WTC11 (cell line): ENCODE results near the gene C1D. TPM values are rescaled to one million over a fixed set of nuclear protein-coding genes. Genes with fewer than 3 reads are reported as not detected.

Experiments
- ATAC-seq: fragments of 200-7000 bp; cut with Tn5 transposase; 2 replicates; pipeline ENCODE4 v1.10.0; 2021; ENCODE audit warnings: mild to moderate bottlenecking, moderate library complexity
- CTCF ChIA-PET: fragments of 300-600 bp; sonication (Branson Sonifier 250); formaldehyde crosslinking; loops from one replicate; lab custom pipeline; 2021; ENCODE audit warnings: antibody characterized with exemption; lab: Charles Lee
- POLR2A ChIA-PET: fragments of 350-600 bp; sonication (Branson Sonifier 250); formaldehyde crosslinking; loops from one replicate; lab custom pipeline; 2021; ENCODE audit warnings: antibody characterized with exemption; lab: Charles Lee
- DNase-seq: peaks from one replicate; pipeline ENCODE4 v3.0.0; 2021; ENCODE audit warnings: low spot score
- H3K27ac Mint-ChIP-seq: 2 replicates; pipeline ENCODE4 v1.8.0; 2021; ENCODE audit warnings: mixed read lengths
- H3K27me3 Mint-ChIP-seq: 2 replicates; pipeline ENCODE4 v1.8.0; 2021; ENCODE audit warnings: low read depth, mild to moderate bottlenecking, moderate library complexity, mixed read lengths
- H3K36me3 Mint-ChIP-seq: 2 replicates; pipeline ENCODE4 v1.8.0; 2021; ENCODE audit warnings: mixed read lengths
- H3K4me1 Mint-ChIP-seq: 2 replicates; pipeline ENCODE4 v1.8.0; 2022; ENCODE audit warnings: mixed read lengths
- H3K4me3 Mint-ChIP-seq: 2 replicates; pipeline ENCODE4 v1.8.0; 2021; ENCODE audit warnings: mild to moderate bottlenecking, moderate library complexity, mixed read lengths
- H3K9me3 Mint-ChIP-seq: 2 replicates; pipeline ENCODE4 v1.8.0; 2021; ENCODE audit warnings: mixed read lengths
- AR ChIP-seq: fragments of 250-450 bp; sonication (Bioruptor Pico); IDR thresholded peaks from 2 replicates; pipeline ENCODE4 v1.9.0; 2021; ENCODE audit warnings: mild to moderate bottlenecking
- ATF6 ChIP-seq: sonication (generic); formaldehyde crosslinking; IDR thresholded peaks from 2 replicates; pipeline ENCODE4 v1.8.1; 2023; ENCODE audit warnings: mild to moderate bottlenecking, missing genetic modification reagents
- CDX4 ChIP-seq: fragments of 250-450 bp; sonication (Bioruptor Pico); IDR thresholded peaks from 2 replicates; pipeline ENCODE4 v1.9.0; 2021; ENCODE audit warnings: moderate library complexity, mild to moderate bottlenecking, inconsistent platforms, borderline replicate concordance
- CTCF ChIP-seq: fragments of 200-600 bp; IDR thresholded peaks from 2 replicates; pipeline ENCODE4 v1.8.0; 2022; ENCODE audit warnings: antibody characterized with exemption
- FOXK1 ChIP-seq: sonication (generic); formaldehyde crosslinking; IDR thresholded peaks from 2 replicates; pipeline ENCODE4 v1.8.0; 2022; ENCODE audit warnings: mild to moderate bottlenecking, moderate library complexity, missing genetic modification reagents
- IRF1 ChIP-seq: sonication (generic); formaldehyde crosslinking; IDR thresholded peaks from 2 replicates; pipeline ENCODE4 v1.8.0; 2023; ENCODE audit warnings: missing genetic modification reagents
- KAT7 ChIP-seq: sonication (generic); formaldehyde crosslinking; IDR thresholded peaks from 2 replicates; pipeline ENCODE4 v1.8.1; 2023; ENCODE audit warnings: missing genetic modification reagents, mild to moderate bottlenecking, borderline replicate concordance
- MAX ChIP-seq: sonication (generic); formaldehyde crosslinking; IDR thresholded peaks from 2 replicates; pipeline ENCODE4 v1.8.0; 2022; ENCODE audit warnings: mild to moderate bottlenecking, missing genetic modification reagents
- MLX ChIP-seq: sonication (generic); formaldehyde crosslinking; IDR thresholded peaks from 2 replicates; pipeline ENCODE4 v1.8.1; 2023; ENCODE audit warnings: mild to moderate bottlenecking, missing genetic modification reagents, moderate library complexity
- NFATC4 ChIP-seq: fragments of 250-450 bp; sonication (Bioruptor Pico); IDR thresholded peaks from 2 replicates; pipeline ENCODE4 v1.9.0; 2021; ENCODE audit warnings: mild to moderate bottlenecking
- OVOL2 ChIP-seq: fragments of 250-450 bp; sonication (Bioruptor Pico); IDR thresholded peaks from 2 replicates; pipeline ENCODE4 v1.9.0; 2021; ENCODE audit warnings: mild to moderate bottlenecking, borderline replicate concordance
- PRDM15 ChIP-seq: sonication (generic); formaldehyde crosslinking; IDR thresholded peaks from 2 replicates; pipeline ENCODE4 v1.8.0; 2022; ENCODE audit warnings: missing genetic modification reagents
- PRRX2 ChIP-seq: fragments of 250-450 bp; sonication (Bioruptor Pico); IDR thresholded peaks from 2 replicates; pipeline ENCODE4 v1.8.0; 2021; ENCODE audit warnings: mild to moderate bottlenecking
- TCF7 ChIP-seq: sonication (generic); formaldehyde crosslinking; IDR thresholded peaks from 2 replicates; pipeline ENCODE4 v1.8.0; 2022; ENCODE audit warnings: mild to moderate bottlenecking, low read depth, missing genetic modification reagents, moderate library complexity
- ZNF219 ChIP-seq: sonication (generic); formaldehyde crosslinking; IDR thresholded peaks from 2 replicates; pipeline ENCODE4 v1.8.0; 2023; ENCODE audit warnings: missing genetic modification reagents, mild to moderate bottlenecking, borderline replicate concordance
- ZNF512 ChIP-seq: sonication (generic); formaldehyde crosslinking; IDR thresholded peaks from 2 replicates; pipeline ENCODE4 v1.8.1; 2022; ENCODE audit warnings: missing genetic modification reagents, borderline replicate concordance
- ZSCAN18 ChIP-seq: fragments of 250-450 bp; sonication (Bioruptor Pico); IDR thresholded peaks from 2 replicates; pipeline ENCODE4 v2.1.2; 2022; ENCODE audit warnings: mild to moderate bottlenecking, moderate library complexity
- total RNA-seq: library from RNA; stranded (reverse); gene quantifications from 3 replicates; pipeline ENCODE4 v1.2.3, GENCODE V29; 2021

The C1D gene
- total RNA-seq, 1 experiment from 2014 or later: 21.0 TPM

GRCh38 chr2:68031542-68032160 lies 31.2 kb downstream of the C1D start:
- Mint-ChIP-seq H3K4me1 (peaks cover 2% of the 10 kb centered on the region; the same call in 1 of the 2 replicates), H3K9me3 (no peaks in the 10 kb centered on the region), H3K27ac (no peak overlapping the region), H3K36me3 (no peaks in the 10 kb centered on the region), H3K27me3 (no peaks in the 10 kb centered on the region), H3K4me3 (no peak overlapping the region)
- TF ChIP-seq TCF7 (no peak), PRRX2 (no peak), CTCF (peak; percentile 40; the same call in 1 of the 2 replicates)
- CTCF ChIA-PET: interaction anchor here (0.6 to 3.6 kb wide), 17 partner anchors 85 to 382 kb away, joined by 3 to 35 read pairs (median 4); no protein-coding TSS in a partner anchor
- POLR2A ChIA-PET: no interaction called here
- DNase-seq (no peak), ATAC-seq (0 out of 2 replicates have a peak, but pooled peaks have one; percentile 26)

- H3K27ac Mint-ChIP-seq: no peak overlapping the region
- no peaks in the 10 kb centered on the region for H3K27me3 Mint-ChIP-seq
- H3K36me3 Mint-ChIP-seq: no peaks in the 10 kb centered on the region
- peaks cover 2% of the 10 kb centered on the region; the same call in 1 of the 2 replicates for H3K4me1 Mint-ChIP-seq
- no peak overlapping the region for H3K4me3 Mint-ChIP-seq
- no peak for DNase-seq
- POLR2A ChIA-PET: no interaction called here
- no peak for ATAC-seq
- H3K9me3 Mint-ChIP-seq: no peaks in the 10 kb centered on the region
- CTCF ChIA-PET: interaction anchor here (0.6 to 3.6 kb wide), 16 partner anchors 85 to 381 kb away, joined by 3 to 35 read pairs (median 4); no protein-coding TSS in a partner anchor
- TF ChIP-seq OVOL2 (CRISPR knock-in tag): no peak
- TF ChIP-seq MLX (CRISPR knock-in tag): no peak
- TF ChIP-seq ZSCAN18 (CRISPR knock-in tag): no peak
- no peak for TF ChIP-seq MAX (CRISPR knock-in tag)
- no peak for TF ChIP-seq IRF1 (CRISPR knock-in tag)
- TF ChIP-seq ATF6 (CRISPR knock-in tag): no peak
- TF ChIP-seq NFATC4 (CRISPR knock-in tag): no peak
- TF ChIP-seq AR: no peak
- TF ChIP-seq CDX4 (CRISPR knock-in tag): no peak
- no peak for TF ChIP-seq ZNF512 (CRISPR knock-in tag)
- no peak for TF ChIP-seq KAT7
- TF ChIP-seq ZNF219 (CRISPR knock-in tag): no peak
- no peak for TF ChIP-seq FOXK1
- TF ChIP-seq PRDM15 (CRISPR knock-in tag): no peak
Observed at GRCh38 chr2:68031043-68031442, 31.8 kb downstream of the C1D start.
